ENCODE results near the gene ARL8B. TPM values are rescaled to one million over a fixed set of nuclear protein-coding genes. Genes with fewer than 3 reads are reported as not detected.

The ARL8B gene
- polyA plus RNA-seq, 1 donor from 2014 or later, result 103 TPM

DNA sequence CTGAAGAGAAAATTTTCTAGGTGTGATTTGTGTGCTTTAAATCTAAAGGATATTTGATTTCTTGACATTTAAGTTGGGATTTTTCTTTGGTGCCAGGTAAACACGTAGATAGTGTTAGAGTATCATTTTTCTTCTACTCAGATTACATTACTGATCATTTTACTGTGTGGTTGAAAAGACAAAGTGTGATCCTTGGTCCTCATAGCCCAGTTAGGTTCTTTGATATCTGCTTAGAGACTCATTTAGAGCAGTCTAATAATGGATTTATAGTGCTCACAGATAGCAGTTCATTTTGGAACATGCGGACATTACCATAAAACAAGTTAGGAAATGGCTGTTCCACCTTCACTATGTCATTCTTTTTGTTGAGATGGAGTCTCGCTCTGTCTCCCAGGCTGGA lies 12.4 kb downstream of the ARL8B start:
- Histone ChIP-seq H3K79me2 (replicated peaks; ENCODE audit: insufficient read depth, low read length) (peaks cover 36% of the 10 kb centered on the region), H3K4me3 (ENCODE audit: low read length) (no peak overlapping the region), H3K9me2 (ENCODE audit: insufficient read depth, low read length) (no peaks in the 10 kb centered on the region), H3K36me3 (ENCODE audit: insufficient read depth, low read length) (no peaks in the 10 kb centered on the region), H3K4me2 (ENCODE audit: low read length) (no peak overlapping the region), H3K27ac (ENCODE audit: low read length) (no peak overlapping the region), H3K9me3 (ENCODE audit: low read length) (no peaks in the 10 kb centered on the region), H3K27me3 (ENCODE audit: insufficient read depth, low read depth, low read length) (no peaks in the 10 kb centered on the region), H2AFZ (ENCODE audit: low read depth, low read length) (no peak overlapping the region), H3F3A (ENCODE audit: insufficient read depth, low read length, poor library complexity, severe bottlenecking) (no peaks in the 10 kb centered on the region), H4K20me1 (ENCODE audit: insufficient read depth) (no peaks in the 10 kb centered on the region), H3K9ac (ENCODE audit: low read length) (no peak overlapping the region)
- TF ChIP-seq RAD21 (conservative IDR thresholded peaks at IDR 0.05), result no peak
- no peak for TF ChIP-seq EZH2 (IDR thresholded peaks at IDR 0.05; ENCODE audit: borderline replicate concordance, insufficient read depth, low read length, poor library complexity, severe bottlenecking)
- TF ChIP-seq MXI1 (conservative IDR thresholded peaks at IDR 0.05; ENCODE audit: poor library complexity, severe bottlenecking), result no peak
- no peak for TF ChIP-seq EP300 (conservative IDR thresholded peaks at IDR 0.05; ENCODE audit: poor library complexity, severe bottlenecking)
- TF ChIP-seq REST (IDR thresholded peaks at IDR 0.05; ENCODE audit: borderline replicate concordance), result no peak
- no peak for TF ChIP-seq POLR2AphosphoS5 (IDR thresholded peaks at IDR 0.05)
- TF ChIP-seq SMC3 (conservative IDR thresholded peaks at IDR 0.05; ENCODE audit: poor library complexity), result no peak
- no peak for TF ChIP-seq TAF1 (IDR thresholded peaks at IDR 0.05; ENCODE audit: low read depth)
- no peak for TF ChIP-seq CTCF (IDR thresholded peaks at IDR 0.05; ENCODE audit: poor library complexity, severe bottlenecking)

DNA sequence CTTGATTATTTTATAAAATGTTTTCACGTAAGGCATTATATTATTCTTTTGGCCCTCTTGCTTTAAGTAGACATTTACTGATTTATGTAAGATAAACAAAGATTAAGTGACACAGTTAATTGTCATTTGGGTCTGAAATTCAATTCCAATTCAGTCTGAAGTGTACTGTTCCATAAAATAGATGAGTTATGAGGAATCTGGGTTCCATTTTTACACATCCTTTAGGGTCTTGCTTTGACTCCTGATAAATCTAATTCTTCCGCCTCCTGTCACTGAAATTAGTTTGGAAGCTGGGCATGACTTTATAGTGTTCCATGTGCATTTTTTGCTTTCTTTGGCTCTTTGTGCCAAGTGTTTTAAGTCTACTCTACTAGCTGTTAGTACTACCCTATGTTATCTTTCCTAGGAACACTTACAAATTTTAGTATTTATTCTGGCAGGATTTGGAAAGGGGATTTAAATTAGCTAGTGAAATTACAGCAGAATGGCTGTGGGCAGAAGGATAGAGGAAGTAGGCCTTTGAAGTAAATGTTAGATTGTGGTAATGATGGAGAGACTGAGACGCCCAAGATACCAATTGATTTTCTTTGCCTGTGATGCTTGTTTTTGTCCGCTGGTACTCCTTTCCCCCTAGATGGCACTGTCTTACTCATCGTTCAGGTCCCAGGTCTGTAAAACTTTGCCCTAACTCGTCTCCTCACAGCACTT lies 14.3 kb downstream of the ARL8B start:
- H3K27me3 ChIP-seq (ENCODE audit: insufficient read depth, low read depth, low read length), result no peaks in the 10 kb centered on the region
- no peak overlapping the region for H3K9ac ChIP-seq (ENCODE audit: low read length)
- no peak overlapping the region for H3K4me3 ChIP-seq (ENCODE audit: low read length)
- no peaks in the 10 kb centered on the region for H4K20me1 ChIP-seq (ENCODE audit: insufficient read depth)
- no peaks in the 10 kb centered on the region for H3K9me3 ChIP-seq (ENCODE audit: low read length)
- no peak overlapping the region for H3K27ac ChIP-seq (ENCODE audit: low read length)
- H3F3A ChIP-seq (ENCODE audit: insufficient read depth, low read length, poor library complexity, severe bottlenecking), result no peaks in the 10 kb centered on the region
- peaks cover 41% of the 10 kb centered on the region for H3K79me2 ChIP-seq (replicated peaks; ENCODE audit: insufficient read depth, low read length)
- no peaks in the 10 kb centered on the region for H3K36me3 ChIP-seq (ENCODE audit: insufficient read depth, low read length)
- H2AFZ ChIP-seq (ENCODE audit: low read depth, low read length), result no peak overlapping the region
- no peak overlapping the region for H3K4me2 ChIP-seq (ENCODE audit: low read length)
- TF ChIP-seq POLR2AphosphoS5 (IDR thresholded peaks at IDR 0.05) (no peak), EZH2 (IDR thresholded peaks at IDR 0.05; ENCODE audit: borderline replicate concordance, insufficient read depth, low read length, poor library complexity, severe bottlenecking) (no peak), TAF1 (IDR thresholded peaks at IDR 0.05; ENCODE audit: low read depth) (no peak), RAD21 (conservative IDR thresholded peaks at IDR 0.05) (no peak), SMC3 (conservative IDR thresholded peaks at IDR 0.05; ENCODE audit: poor library complexity) (no peak), REST (IDR thresholded peaks at IDR 0.05; ENCODE audit: borderline replicate concordance) (no peak)
- H3K9me2 ChIP-seq (ENCODE audit: insufficient read depth, low read length), result no peaks in the 10 kb centered on the region

Data from neural cell (in vitro differentiated cells).